ENCODE measurements around the gene C1orf21.

C1orf21 gene

DNA sequence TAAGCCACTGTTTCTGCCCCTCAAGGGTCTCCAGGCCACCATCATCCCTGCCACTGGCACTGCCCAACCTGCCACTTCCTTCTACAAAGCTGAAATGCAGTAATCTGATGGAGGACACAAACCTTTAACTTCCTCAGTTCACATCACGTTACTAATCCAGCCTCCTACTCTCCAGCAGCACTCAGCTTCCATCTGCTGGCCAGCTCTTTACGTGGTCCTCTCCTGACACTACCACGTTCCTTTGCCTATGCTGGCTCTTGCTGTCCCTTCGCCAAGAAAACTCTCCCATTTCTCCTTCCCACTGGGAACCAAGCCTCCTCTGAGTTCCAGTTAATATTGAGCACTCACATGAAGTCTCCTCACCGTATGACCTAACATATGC lies 243.8 kb downstream of the C1orf21 start:
- DNase-seq (ENCODE audit: low read depth) = no peak

DNA sequence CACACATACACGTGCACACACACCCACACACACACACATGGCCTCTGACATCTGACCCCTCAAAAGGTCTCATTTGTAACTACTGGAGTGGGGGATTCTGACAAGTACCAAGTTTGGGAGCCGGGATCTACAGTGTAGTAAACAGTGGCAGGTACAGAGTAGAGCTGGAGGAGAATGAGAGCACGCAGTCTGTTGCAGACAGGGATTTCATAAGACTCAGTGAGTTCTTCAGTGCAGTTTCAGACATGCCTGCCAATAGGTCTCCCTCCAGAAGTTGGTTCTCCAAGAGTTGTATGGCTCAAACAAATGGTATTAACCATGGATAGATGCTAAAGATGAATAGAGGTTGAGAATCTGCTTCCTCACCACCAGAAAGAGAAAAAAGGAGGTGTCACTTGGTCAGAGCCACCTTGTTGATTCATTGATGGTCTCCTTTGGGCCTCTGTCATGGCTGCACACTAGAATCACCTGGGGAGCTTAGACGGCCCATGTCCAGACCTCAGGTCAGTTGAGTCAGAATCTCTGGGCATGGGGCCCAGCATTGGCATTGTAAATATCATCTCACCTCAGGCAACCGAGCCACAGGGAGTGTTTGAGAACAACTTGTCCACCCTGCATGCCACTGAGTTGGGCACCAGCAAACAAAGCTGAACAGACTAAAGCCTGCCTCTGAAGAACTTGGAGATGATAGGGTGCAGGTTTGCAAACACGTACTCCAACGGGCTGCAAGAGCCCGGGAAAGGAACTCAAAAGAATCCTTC lies 245.8 kb downstream of the C1orf21 start:
- DNase-seq (ENCODE audit: low read depth) = no peak

DNA sequence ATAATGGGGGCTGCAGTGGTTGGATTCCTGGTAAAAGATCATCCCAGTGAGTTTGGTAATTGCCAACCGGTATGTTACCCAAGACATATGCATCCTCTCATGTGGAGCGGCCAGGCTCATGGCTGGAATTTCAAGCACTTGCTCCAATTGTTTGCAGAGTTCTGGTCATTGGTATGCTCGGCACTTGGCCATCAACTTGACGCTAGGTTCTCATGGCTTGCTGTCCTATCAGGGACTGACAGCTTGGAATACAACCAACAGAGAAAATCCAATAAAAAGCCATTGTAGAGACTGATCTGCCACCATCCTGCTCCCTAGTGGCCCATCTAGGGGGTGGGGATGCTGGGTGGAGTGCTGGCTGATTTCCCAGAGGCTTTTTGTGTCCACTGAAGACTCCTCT lies 247.0 kb downstream of the C1orf21 start:
- DNase-seq (ENCODE audit: low read depth) = no peak

DNA sequence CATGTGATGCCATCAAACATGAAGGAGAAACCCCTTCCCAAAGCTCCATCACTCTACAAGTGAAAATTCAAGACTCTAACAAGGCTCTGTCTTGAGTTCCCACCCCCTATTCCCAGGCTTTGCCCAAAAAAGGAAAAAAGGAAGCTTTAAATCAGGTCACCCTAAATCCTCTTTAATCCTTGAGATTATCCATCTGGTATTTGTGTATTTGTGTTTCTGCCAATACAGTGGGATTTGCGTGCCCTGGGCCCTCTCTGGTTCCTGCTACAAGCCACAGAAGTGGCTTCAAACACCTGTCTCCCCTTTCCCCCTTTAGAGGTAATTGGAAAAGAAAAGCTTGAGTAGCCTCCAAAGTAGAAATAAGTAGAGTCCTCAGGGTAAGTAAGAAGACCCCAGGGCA lies 247.5 kb downstream of the C1orf21 start:
- DNase-seq (ENCODE audit: low read depth) = no peak

- DNase-seq (ENCODE audit: low read depth) = no peak
Measured at GRCh38 chr1:184635347-184635979, 248.6 kb downstream of the C1orf21 start.

- no peak for DNase-seq (ENCODE audit: low read depth)
Measured at GRCh38 chr1:184635980-184636431, 249.2 kb downstream of the C1orf21 start.

DNA sequence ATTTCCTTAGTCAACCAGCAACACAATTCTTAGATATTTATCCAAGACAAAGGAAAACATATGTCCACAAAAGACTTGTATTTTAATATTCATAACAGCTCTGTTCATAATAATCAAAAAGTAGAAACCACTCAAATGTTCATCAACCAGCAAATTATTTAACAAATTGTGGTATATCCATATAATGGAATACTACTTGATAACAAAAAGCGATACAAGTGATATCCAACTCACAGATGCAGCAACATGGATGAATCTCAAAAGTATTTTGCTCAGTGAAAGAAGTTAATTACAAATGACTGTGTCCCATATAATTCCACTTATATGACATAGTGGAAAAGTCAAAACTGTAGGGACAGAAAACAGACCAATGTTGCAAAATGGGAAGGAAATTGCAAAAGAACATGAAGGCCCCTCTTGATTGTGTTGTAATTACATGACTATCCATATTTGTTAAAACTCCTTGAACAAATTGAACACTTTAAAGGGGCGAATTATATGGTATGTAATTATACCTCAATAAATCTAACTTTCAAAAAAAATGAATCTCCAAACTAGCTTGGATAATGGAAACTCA lies 250.9 kb downstream of the C1orf21 start:
- DNase-seq (ENCODE audit: low read depth) = no peak

- DNase-seq (ENCODE audit: low read depth) = no peak
Measured at GRCh38 chr1:184639205-184639604, 252.4 kb downstream of the C1orf21 start.

DNA sequence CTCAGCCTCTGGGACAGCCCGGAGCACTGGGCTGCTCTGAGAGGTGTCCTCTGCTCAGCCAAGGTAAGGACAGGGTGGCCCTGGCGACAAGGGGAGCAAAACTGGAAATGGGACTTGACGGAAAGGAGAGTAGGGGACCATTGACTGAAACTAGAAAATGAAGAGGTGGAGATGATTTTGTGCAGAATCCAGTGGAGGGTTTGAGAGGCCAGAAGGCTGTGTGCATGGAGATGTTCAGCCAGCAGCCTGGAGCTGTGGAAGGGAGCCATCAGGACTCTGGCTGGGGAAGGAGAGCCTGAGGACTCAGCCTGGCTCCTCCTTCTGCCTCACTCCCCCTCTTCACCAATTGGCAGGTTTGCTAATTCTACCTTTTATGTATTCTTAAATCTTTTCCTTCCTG lies 253.7 kb downstream of the C1orf21 start:
- DNase-seq (ENCODE audit: low read depth) = no peak

DNA sequence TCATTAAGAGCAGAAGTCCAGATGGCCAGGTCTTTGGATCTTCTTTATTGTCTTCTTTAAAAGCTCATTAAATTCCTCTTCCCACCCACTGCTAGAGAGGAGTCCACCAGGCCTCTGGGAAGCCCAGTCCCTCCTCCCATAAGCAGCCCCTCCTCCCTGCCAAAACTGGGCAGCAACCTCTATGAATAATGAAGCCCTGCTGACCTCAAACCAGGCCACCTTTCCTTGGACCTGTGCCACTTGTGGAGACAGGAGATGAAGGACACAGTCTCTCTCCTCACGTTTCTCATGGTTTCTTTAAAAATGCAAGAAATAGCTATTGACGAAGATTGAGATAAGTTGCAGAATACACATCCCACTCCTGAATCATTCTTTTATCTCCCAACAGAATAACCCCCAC lies 255.1 kb downstream of the C1orf21 start:
- no peak for DNase-seq (ENCODE audit: low read depth)

DNA sequence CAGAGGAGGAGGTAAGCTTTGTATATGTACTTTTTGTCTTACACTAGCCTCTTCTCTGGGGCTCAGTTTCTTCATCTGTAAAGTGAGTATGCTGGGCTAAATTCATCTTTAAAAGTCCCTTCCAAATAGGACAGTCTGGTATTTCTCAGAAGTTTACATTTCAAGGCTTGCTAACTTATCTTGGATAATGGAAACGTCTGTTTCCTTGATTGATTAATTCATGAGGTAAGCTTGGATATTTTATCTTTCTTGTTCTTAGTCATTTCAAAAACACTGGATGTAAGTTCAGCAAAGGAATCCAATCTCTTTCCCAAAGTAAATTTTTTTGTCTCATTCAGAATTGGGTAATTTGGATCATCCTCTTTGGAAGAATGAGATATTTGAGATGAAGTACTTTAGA lies 256.8 kb downstream of the C1orf21 start:
- DNase-seq (ENCODE audit: low read depth) = no peak

DNA sequence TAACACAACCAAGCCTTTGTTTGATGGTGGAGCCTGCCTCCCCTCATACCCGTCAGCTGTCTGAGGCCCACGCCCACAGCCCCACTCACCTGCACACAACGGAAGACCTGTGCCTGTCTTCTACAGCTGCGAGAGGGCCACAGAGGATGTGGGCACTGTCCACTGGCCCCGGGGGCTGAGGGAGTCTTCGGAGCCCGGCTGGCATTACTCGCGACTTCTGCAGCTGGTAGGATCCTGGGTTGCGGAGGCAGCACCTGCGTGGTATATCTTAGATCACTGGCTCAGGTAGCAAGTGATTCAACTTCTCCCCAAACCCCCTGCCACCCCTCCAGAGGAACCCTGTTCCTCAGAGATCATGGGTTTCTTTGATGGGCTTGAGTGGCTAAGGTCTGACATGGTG lies 257.9 kb downstream of the C1orf21 start:
- no peak for DNase-seq (ENCODE audit: low read depth)

- no peak for DNase-seq (ENCODE audit: low read depth)
Measured at GRCh38 chr1:184646178-184646701, 259.4 kb downstream of the C1orf21 start.

DNA sequence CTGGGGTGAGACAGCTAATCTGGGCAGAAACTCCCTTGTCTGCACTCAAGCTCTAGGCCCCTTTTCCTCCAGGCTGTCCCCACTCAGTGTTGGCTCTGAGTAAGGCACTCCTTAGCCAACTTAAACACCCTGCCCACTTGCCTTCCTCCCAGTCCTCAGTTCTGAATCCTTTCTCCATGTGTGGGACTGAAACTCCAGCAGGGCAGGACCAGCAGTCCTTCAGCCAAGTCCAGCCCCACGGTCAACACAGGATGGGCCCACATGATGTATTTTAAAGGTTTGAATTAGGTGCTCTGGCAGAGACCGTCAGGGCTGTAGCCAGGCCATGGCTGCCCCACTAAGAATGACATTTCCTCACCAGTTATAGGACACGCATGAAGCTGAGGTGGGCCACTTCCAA lies 260.0 kb downstream of the C1orf21 start:
- DNase-seq (ENCODE audit: low read depth) = no peak

- no peak for DNase-seq (ENCODE audit: low read depth)
Measured at GRCh38 chr1:184647471-184647870, 260.6 kb downstream of the C1orf21 start.

- DNase-seq (ENCODE audit: low read depth) = no peak
Measured at GRCh38 chr1:184648160-184648855, 261.5 kb downstream of the C1orf21 start.

DNA sequence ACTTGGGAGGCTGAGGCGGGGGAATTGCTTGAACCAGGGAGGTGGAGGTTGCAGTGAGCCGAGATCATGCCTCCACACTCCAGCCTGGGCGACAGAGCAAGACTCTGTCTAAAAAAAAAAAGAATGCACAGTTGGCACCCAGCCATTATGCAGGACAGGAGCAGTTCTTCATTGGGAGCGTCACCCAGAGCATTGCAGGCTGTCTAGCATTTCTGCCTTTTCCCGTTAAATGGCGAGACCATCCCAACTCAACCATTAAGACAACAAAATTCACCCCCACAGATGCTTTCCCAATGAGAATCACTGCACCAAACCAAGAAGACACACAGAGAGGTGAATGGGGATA lies 262.0 kb downstream of the C1orf21 start:
- DNase-seq (ENCODE audit: low read depth) = no peak

DNA sequence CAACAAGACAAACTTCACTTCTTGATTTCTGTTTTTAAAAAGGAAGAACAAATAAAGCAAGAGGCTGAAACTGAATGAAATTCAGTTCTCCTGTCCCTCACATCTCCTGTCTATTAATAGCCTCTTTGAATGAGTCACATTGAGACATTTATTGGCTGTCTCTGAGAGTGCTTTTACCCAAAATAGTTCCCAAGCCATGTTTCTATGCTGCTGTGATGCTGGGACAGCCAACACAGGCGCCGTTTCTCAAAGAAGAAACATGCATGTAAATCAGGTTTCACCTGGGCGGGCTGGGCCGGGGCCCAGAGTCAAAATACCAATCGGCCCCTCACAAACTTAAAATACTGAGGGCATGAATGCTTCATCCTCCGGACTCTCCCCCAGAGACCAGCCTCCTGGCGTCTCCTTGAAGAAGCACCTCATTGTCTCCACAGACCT lies 262.6 kb downstream of the C1orf21 start:
- no peak for DNase-seq (ENCODE audit: low read depth)

- no peak for DNase-seq (ENCODE audit: low read depth)
Measured at GRCh38 chr1:184650177-184650866, 263.5 kb downstream of the C1orf21 start.

DNA sequence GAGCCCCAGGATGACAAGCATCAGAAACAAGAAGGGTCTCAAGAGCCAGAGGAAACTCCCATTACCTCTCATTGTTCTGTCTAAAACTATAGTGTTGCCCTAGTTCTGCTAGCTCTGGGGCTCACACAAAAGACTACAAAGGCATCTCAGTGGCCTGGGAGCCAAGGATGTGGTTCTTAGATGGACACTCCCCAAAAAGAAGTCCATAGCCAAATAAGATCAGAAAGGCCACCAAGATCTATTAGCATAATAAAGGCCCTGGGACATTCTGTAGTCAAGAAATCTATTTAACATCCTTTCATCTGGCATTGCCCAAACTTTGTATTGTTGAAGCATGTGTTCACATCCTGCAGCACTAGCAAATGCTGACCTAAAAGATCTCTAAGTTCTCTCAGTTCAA lies 268.4 kb downstream of the C1orf21 start:
- DNase-seq (ENCODE audit: low read depth) = no peak

- no peak for DNase-seq (ENCODE audit: low read depth)
Measured at GRCh38 chr1:184656221-184656620, 269.4 kb downstream of the C1orf21 start.

DNA sequence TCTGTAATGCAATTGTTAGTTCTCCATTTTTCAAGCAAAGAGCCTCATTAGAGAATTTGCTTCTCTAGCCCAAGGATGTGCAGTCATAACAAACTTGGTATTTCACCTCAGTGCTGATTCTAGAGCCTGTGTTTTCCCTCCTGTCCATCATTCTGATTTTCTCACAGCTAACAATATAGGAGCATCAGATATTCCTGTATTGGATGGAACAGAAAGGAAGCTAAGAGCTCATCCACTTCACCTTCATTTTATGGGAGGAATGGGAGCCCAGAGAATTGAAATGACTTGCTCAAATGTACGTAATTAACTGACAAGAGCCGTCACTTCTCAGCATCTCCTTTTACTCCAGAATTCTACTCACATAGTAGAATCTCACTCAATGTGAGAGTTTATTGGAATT lies 271.2 kb downstream of the C1orf21 start:
- no peak for DNase-seq (ENCODE audit: low read depth)
